ENCODE results near the gene MBLAC2. TPM values are rescaled to one million over a fixed set of nuclear protein-coding genes. Genes with fewer than 3 reads are reported as not detected.

The MBLAC2 gene
- total and polyA plus RNA-seq, 9 donors = 4.7 to 13.1 (median 10.2) TPM

DNA sequence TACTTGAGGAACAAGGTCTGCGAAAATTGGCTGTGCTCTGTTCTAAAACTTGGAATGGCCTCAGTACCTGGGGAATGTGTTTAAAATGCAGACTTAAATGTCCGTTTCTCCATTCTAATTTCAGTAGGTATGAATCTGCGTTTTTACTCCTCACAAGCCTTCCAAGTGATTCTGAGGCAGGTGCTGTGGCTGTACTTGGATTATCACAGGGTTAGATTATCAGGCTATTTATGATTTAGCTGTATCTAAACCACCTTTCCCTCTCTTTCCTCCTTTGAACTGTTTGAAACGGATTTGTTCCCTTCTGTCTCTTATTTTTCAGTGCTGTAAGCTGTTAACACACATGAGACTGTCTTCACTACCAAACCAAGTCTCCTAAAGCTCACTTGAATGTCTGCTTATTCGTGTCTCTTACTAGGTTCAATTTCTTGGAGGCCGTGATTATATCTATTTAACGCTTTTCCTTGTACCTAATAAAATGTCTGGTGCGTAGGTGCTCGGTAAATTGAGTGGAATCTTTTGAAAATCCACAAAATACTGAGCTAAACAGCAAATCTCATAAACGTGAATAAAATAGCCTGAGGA lies 64.3 kb downstream of the MBLAC2 start:
- no peaks in the 10 kb centered on the region for H3K36me3 ChIP-seq
- intact Hi-C loops (cut with DNase I) = no loop called here
- no peak for DNase-seq
- peak overlapping the region; percentile 67 to 82 for H3K27ac ChIP-seq
- peak overlapping the region; percentile 62 for H3K4me3 ChIP-seq
- 1% methylated on average over 10 of the region's 10 CpGs for WGBS, 3 donors
- H3K9me3 ChIP-seq = no peaks in the 10 kb centered on the region
- no peaks in the 10 kb centered on the region for H3K27me3 ChIP-seq
- peaks cover 2% of the 10 kb centered on the region for H3K4me1 ChIP-seq (ENCODE audit: insufficient read depth)
- TF ChIP-seq, protein P1, sequence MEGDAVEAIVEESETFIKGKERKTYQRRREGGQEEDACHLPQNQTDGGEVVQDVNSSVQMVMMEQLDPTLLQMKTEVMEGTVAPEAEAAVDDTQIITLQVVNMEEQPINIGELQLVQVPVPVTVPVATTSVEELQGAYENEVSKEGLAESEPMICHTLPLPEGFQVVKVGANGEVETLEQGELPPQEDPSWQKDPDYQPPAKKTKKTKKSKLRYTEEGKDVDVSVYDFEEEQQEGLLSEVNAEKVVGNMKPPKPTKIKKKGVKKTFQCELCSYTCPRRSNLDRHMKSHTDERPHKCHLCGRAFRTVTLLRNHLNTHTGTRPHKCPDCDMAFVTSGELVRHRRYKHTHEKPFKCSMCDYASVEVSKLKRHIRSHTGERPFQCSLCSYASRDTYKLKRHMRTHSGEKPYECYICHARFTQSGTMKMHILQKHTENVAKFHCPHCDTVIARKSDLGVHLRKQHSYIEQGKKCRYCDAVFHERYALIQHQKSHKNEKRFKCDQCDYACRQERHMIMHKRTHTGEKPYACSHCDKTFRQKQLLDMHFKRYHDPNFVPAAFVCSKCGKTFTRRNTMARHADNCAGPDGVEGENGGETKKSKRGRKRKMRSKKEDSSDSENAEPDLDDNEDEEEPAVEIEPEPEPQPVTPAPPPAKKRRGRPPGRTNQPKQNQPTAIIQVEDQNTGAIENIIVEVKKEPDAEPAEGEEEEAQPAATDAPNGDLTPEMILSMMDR (IDR thresholded peaks at IDR 0.05) = no peak
- TF ChIP-seq EP300 (IDR thresholded peaks at IDR 0.05) (no peak), POLR2A (IDR thresholded peaks at IDR 0.05) (no peak)

DNA sequence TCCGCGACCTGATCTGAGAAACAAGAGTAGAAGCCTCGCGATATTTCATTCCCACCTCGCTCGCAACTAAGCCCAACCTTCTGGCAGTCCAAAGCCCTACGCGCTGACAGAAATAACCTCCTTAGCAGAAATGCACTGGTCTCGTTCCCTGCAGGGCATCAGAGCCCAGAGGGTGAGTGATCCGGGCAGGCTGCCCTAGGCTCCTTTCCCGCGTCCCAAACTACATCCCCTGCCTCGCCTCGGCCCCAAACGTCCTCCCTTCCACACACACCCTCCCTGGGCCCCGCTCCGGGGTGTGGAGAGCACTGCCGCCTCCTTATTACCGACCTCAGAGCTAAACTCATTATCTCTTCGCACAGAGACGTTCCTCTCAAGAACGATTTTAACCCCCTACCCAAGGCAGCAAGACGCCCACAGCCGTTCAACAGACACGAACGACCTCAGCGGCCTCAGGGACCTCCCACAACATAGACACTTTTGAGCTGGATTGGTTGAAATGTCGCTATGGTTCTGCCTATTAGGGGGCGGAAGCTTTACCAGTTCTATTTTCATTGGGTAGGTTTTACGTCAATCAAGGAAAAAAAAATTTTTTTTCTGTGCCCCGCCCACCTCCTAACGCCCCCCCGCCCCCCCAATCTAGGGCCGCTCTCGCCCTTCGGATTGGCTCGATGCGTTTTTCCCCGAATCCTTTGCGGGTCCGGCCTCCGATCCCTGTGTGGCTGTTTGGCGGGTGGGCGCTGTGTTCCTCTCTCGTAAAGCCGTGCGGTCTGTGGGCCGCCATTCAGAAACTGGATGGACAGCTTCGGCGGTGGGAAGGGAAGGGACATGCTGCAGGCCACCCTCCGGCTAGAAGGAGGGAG lies 65.0 kb downstream of the MBLAC2 start, which contains the start of gene CETN3:
CETN3 (minus strand) TSS at position 439 of the 860 bp plus-strand sequence; CDS start at position 344, 95 bp downstream.
- peak; percentile 82 for TF ChIP-seq POLR2A (IDR thresholded peaks at IDR 0.05)
- TF ChIP-seq, protein P1 (IDR thresholded peaks at IDR 0.05) = no peak
- WGBS, 3 donors = 0 to 1% (median 0%) methylated on average over 51 of the region's 51 CpGs
- H3K27ac ChIP-seq = peak within 1 kb of the TSS; percentile 75 to 98
- H3K36me3 ChIP-seq = no peaks in the 10 kb centered on the region
- intact Hi-C loops (cut with DNase I) = no loop called here
- H3K4me1 ChIP-seq (ENCODE audit: insufficient read depth) = peaks cover 2% of the 10 kb centered on the region
- peak within 1 kb of the TSS; percentile 81 for H3K4me3 ChIP-seq
- H3K9me3 ChIP-seq = no peaks in the 10 kb centered on the region
- DNase-seq = peak; percentile 93 to 95 (median 94)
- H3K27me3 ChIP-seq = no peaks in the 10 kb centered on the region

- intact Hi-C loops (cut with DNase I) = no loop called here
- H3K27me3 ChIP-seq = no peaks in the 10 kb centered on the region
- 19 to 20% (median 20%) methylated on average over 14 of the region's 14 CpGs for WGBS, 3 donors
- no peak for TF ChIP-seq EP300 (IDR thresholded peaks at IDR 0.05)
- TF ChIP-seq, protein P1 (IDR thresholded peaks at IDR 0.05) = no peak
- TF ChIP-seq POLR2A (IDR thresholded peaks at IDR 0.05) = no peak
- H3K27ac ChIP-seq = peak overlapping the region in 1 of 2 donors; percentile 98
- H3K4me3 ChIP-seq = peak overlapping the region; percentile 81
- H3K9me3 ChIP-seq = no peaks in the 10 kb centered on the region
- H3K36me3 ChIP-seq = no peaks in the 10 kb centered on the region
- peaks cover 2% of the 10 kb centered on the region for H3K4me1 ChIP-seq (ENCODE audit: insufficient read depth)
- DNase-seq = no peak
These were observed 65.8 kb downstream of the MBLAC2 start for GRCh38 chr5:90408571-90409317.

Other genes with a start within 250 kb of the MBLAC2 start
- gene CETN3, start 65.0 kb downstream of the MBLAC2 start, total RNA-seq = 10 to 100 TPM in 6 of 7 donors, 1 to 10 TPM in 1; 9.2 to 36.9 (median 21.2) TPM
- 10 to 100 TPM; 28.6 to 34.7 TPM for gene CETN3, start 65.0 kb downstream of the MBLAC2 start, polyA plus RNA-seq
- 1 to 10 TPM in 6 of 7 donors, under 1 TPM in 1; 0.92 to 4.2 (median 1.8) TPM for gene POLR3G, start 93 bp upstream of the MBLAC2 start, total RNA-seq
- 1 to 10 TPM in 1 of 2 donors, under 1 TPM in 1; 0.79 to 1.8 TPM for gene POLR3G, start 93 bp upstream of the MBLAC2 start, polyA plus RNA-seq
- gene LYSMD3, start 54.8 kb upstream of the MBLAC2 start, total RNA-seq = 10 to 100 TPM; 19.0 to 26.8 (median 23.8) TPM
- 10 to 100 TPM; 10.7 to 13.3 TPM for gene LYSMD3, start 54.8 kb upstream of the MBLAC2 start, polyA plus RNA-seq
- gene ADGRV1, start 84.0 kb upstream of the MBLAC2 start, total RNA-seq = 1 to 10 TPM in 4 of 7 donors, under 1 TPM in 3; 0.74 to 2.3 (median 1.1) TPM
- 1 to 10 TPM in 1 of 2 donors, under 1 TPM in 1; 0.21 to 2.7 TPM for gene ADGRV1, start 84.0 kb upstream of the MBLAC2 start, polyA plus RNA-seq

Data from ovary (tissue), 9 donors.